GM21528 (cell line): ENCODE data around the gene MED27.
"Not testable (repeated sequence)": the region's sequence is repeated elsewhere in the genome, so short reads cannot be mapped to it uniquely, and the experiment has no call there.

Source experiments
- ATAC-seq: cut with Tn5 transposase; IDR thresholded peaks from one replicate; pipeline ENCODE4 v1.9.1; 2021; ENCODE audit warnings: mild to moderate bottlenecking, moderate library complexity; ENCODE audit not compliant: unreplicated experiment, low FRiP score

MED27 gene

GRCh38 chr9:131937451-131937850, 142.2 kb downstream of the MED27 start:
- ATAC-seq = no peak

- ATAC-seq = no peak
Observed at GRCh38 chr9:131936929-131937328, 142.7 kb downstream of the MED27 start.

GRCh38 chr9:131934673-131935072, 145.0 kb downstream of the MED27 start:
- no peak for ATAC-seq

GRCh38 chr9:131927091-131927490, 152.6 kb downstream of the MED27 start:
- no peak for ATAC-seq

GRCh38 chr9:131926360-131926922, 153.2 kb downstream of the MED27 start:
- no peak for ATAC-seq

GRCh38 chr9:131925677-131926177, 153.9 kb downstream of the MED27 start:
- ATAC-seq = no peak

GRCh38 chr9:131923766-131924165, 155.9 kb downstream of the MED27 start:
- ATAC-seq = no peak

- no peak for ATAC-seq
Observed at GRCh38 chr9:131923132-131923671, 156.5 kb downstream of the MED27 start.

- ATAC-seq = not testable (repeated sequence)
Observed at GRCh38 chr9:131921635-131922034, 158.0 kb downstream of the MED27 start.

- ATAC-seq = no peak
Observed at GRCh38 chr9:131919216-131919615, 160.5 kb downstream of the MED27 start.

- ATAC-seq = no peak
Observed at GRCh38 chr9:131918481-131918880, 161.2 kb downstream of the MED27 start.

- no peak for ATAC-seq
Observed at GRCh38 chr9:131917009-131917408, 162.7 kb downstream of the MED27 start.

- ATAC-seq = no peak
Observed at GRCh38 chr9:131915181-131915580, 164.5 kb downstream of the MED27 start.

GRCh38 chr9:131912671-131913070, 167.0 kb downstream of the MED27 start:
- no peak for ATAC-seq

GRCh38 chr9:131912069-131912468, 167.6 kb downstream of the MED27 start:
- ATAC-seq = no peak

- ATAC-seq = no peak
Observed at GRCh38 chr9:131910572-131910971, 169.1 kb downstream of the MED27 start.

GRCh38 chr9:131905144-131905543, 174.5 kb downstream of the MED27 start:
- ATAC-seq = no peak

GRCh38 chr9:131899296-131900228, 180.1 kb downstream of the MED27 start:
- ATAC-seq = no peak

GRCh38 chr9:131892902-131893500, 186.7 kb downstream of the MED27 start:
- no peak for ATAC-seq

GRCh38 chr9:131892162-131892707, 187.4 kb downstream of the MED27 start:
- no peak for ATAC-seq

- no peak for ATAC-seq
Observed at GRCh38 chr9:131891598-131891997, 188.1 kb downstream of the MED27 start.
